ENCODE data around the gene CADPS2.

The CADPS2 gene

DNA sequence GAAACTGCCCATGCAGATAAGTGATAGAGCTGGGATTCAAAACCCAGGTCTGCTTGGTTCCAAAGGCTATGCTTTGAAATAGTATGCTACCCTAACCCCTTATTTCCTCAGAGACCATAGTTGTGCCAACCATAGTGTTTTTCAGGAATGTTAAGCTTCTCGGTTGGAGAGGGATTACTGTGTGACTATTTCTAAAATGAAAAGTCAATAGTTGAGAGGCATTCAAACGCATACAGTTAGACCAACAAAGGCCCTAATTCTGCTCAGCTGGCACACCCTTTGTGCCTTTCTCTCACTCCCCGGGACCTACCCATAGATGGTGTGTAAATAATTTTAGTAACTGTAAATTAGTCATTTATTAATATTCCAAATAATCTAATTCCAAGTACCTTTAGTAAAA lies 118.9 kb downstream of the CADPS2 start:
- no peak for DNase-seq

DNA sequence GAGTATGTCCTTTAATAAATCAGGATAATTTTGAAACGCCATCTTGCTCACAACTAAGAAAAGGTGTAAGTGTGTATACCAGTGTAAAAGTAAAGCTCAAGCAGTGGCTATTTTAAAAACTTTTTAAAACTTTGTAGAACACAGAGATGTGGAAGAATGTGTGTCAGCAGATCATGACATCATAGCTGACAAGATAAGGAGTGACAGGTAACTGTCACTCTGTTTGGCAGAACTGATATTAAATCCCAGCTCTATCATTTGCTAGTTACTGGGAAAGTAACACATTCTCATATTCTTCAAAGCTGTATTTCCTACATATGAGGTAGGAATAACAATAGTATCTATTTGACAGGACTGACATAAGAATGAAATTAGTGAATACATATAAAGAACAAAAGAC lies 119.7 kb downstream of the CADPS2 start:
- no peak for DNase-seq

DNA sequence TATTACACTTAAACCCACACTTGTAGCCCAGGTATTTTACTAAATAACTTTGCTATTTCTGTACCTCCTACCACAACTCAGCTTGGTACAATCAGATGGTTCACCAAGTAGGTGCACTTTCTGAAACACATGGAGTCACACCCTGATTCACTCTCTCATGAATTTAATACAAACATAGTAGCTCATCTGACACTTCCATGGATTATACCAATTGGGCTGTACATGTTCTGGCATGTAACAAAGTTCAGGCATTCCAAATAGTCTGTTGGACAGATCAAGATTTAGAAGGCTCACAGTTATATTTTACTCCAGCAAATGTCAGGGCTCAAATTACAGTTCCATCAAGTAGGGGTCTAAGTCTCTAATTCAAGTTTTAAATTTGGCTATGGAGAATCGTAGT lies 121.4 kb downstream of the CADPS2 start:
- DNase-seq: no peak

DNA sequence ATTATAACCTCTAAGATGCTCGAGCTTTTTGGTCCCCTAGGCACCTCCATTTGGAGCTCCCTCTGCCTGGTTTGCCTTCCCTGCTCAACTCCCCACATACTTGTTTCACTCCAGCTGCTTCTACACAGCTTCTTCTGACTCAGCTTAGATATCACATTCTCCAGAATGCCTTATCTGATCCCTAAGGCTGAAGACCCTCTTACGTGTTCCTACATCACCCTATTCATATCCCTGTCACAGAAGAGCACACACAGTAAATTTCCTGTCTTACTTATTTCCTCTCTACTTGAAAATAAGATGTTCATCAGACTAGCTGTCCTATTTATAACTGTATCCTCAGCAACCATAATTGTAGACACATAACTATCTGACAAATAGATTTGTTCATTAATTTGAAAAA lies 122.2 kb downstream of the CADPS2 start:
- DNase-seq: no peak

DNA sequence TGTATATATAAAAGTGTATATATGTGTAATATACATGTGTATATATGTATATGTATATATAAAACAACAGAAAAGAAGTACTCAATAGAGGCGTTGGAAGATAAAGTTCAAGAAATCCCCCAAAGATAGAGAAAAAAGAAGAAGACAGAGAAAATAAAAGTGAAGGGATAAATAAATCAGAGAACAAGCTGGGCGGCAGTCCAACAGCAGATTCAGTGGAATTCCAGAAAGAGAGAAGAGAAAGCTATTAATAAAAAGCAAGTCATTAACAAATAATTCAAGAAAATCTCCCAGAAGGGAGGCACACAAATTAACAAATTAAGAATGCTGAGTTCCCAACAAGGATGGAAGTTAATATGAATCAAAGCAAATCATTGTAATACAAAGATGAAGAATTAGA lies 124.2 kb downstream of the CADPS2 start:
- DNase-seq: no peak

DNA sequence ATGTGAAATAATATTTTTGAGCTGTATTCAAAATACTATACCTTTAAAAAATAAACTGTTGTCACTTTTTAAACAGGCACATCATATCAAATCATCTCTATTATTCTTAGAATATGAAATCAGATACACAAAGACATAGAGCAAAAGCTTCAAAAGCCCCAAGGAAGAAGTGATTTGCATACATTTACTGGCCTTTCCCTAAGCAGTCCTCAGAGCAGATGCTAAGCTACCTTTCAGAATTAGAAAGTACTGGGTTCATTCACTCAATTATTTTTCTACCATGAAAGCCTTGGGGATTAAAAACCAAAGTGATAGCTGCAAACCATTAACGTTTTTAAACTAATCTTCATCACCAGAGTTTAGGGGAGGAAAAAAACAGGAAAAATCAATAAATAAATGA lies 127.8 kb downstream of the CADPS2 start:
- DNase-seq: no peak

DNA sequence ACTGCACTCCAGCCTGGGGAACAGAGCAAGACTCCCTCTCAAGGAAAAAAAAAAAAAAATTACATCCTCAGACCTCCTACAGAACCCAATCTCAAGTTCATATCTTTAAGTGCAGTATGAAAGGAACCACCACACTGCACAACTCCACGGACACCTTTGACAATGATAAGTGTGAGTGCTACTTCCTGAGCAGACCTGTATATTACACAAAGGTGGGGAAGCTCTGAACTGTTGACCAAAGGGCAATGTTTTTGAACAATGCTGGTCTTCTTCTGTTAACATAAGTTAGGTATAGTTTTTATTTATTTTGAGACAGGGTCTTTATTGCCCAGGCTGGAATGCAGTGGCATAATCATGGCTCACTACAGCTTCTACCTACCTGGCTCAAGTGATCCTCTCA lies 129.4 kb downstream of the CADPS2 start:
- DNase-seq: no peak

DNA sequence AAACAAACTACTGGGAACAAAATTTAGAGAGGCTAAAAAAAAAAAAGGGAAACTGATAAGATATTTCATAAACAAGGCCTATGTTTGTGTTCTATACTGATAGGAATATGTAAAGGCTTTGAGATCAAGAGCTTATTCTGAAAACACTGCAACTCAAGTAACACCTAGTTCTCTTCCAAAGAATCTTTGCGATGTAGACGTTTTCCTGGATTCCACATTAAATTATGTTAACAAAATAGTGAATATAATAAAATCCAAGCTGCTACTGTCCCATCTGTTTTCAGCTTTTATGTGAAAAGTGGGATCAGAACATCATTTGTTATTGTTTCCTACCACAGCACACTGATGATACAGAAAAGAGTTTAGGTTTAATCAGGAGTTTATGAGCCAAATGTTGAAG lies 130.6 kb downstream of the CADPS2 start:
- no peak for DNase-seq

DNA sequence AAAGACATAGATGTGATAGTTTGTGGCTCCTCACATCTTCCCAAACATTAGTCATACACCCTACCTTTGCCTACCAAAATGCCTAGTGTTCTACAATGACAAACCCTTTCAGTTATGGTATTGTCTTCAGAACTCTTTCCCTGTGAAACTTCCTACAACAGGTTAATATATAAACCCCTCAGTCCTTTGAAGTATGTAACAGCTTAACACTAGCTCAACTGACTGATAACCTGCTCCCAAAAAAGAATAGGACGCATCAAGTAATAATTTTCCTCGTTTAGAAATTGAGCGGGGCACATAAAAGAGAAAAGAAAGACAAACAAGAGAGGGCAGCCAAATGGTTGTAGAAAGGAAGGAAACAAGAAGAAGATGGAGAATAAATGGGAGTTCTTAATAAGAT lies 133.7 kb downstream of the CADPS2 start:
- DNase-seq: no peak

DNA sequence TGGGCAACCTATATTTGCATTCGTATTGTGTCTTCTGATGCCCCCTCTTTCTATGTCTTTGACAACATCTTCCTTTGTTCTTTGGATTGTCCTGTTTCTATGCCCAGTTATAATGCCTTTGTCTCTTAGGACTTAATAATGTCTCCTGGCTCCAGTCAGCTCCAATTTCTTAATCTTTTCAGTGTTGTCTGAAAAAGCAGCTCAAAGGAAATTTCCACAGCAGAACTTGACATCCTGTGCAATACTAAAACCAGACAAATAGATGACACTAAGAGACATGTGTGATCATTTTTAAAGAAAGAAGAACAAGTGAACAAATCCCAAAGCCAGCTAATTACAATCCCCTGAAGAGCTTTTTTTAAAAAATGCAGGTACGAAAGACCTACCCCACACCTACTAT lies 135.9 kb downstream of the CADPS2 start:
- no peak for DNase-seq

DNA sequence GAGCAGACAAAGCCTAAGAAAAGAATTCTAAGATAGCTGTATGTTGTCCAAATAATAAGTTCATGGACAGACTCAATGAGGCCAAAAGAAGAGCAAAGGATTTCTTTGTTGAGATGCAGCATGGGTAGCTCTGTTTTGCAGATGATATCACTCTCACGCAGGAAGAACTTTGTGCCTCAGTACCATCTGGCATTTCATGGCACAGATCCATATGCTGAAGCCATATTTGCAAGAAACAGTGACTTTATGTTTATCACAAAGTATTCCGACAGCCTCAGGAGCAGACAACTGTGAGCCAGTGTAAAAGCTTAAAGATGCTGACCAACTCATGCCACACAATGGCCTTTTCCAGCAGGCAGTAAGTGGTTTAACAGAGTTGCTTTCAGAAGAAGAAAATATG lies 138.1 kb downstream of the CADPS2 start:
- no peak for DNase-seq

DNA sequence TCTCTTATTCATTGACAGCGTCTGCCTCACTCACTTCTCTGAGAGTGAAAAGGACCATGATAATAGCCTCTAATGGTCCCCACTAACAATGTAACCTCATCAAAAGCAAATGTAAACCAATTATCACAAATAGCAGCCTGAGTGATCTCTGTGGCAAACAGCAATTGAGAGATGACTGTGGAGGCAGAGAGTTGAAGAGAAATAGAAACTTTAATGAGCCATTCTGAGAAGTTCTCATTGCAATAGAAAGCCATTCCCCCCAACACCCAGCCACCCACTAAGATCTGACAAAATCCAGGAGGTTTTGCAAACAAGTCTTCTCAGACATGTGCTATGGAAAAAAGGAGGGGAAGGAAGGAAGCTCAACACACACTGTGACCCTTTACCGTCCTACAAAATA lies 139.3 kb downstream of the CADPS2 start:
- DNase-seq: no peak

DNA sequence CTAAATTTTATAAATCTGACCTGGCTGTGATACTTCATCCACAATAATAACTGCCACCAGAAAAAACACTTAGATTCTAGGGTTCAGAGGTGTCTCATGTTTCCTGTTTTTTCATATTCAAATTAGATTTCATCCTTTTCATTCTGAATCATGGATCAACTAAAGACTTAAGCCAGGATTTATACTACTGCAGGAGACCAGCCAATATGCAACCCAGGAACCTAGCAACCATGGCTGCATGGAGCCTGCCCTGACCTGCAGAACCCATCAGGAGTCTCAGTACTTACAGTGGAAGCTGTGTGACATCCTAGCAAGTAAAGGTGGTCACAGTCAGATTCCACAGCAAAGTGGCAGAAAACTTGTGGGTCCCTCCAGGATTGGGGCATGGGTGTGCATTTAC lies 143.0 kb downstream of the CADPS2 start:
- DNase-seq: no peak

DNA sequence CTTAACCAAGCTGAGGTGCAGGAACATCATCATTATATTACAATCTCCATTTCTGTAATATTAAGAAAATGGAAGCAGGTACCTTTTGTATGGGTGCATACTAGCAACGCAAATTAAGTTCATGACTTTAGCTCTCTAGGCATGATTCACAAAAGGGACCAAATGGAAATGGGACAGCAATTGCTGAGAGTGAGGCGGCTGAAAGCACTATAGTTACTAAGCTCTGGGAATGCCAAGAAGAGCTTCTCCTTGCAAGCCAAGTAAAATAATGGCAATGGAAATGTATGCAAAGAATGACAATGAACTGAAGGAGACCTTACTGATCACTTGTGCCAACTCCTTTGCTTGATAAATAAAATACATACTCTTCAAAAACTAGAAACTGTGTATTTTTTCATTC lies 147.3 kb downstream of the CADPS2 start:
- DNase-seq: no peak

DNA sequence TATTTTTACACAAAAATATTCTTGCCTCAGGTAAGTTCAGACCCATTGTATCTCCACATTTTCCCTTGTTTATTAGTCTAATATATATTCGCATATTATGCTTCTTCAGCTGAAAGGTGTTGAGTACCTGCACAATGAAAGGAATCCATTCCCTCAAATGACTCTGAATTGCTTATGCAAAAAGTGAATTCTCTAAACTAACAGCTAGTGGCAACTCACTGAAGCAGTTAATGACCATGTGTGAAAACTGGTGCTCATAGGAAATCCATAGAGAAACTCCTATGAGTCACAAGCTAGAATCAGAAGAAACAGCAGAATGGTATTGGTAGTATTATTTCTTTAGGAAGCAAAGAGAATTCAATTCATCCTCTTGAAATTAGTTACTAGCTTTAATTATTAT lies 150.1 kb downstream of the CADPS2 start:
- DNase-seq: no peak

DNA sequence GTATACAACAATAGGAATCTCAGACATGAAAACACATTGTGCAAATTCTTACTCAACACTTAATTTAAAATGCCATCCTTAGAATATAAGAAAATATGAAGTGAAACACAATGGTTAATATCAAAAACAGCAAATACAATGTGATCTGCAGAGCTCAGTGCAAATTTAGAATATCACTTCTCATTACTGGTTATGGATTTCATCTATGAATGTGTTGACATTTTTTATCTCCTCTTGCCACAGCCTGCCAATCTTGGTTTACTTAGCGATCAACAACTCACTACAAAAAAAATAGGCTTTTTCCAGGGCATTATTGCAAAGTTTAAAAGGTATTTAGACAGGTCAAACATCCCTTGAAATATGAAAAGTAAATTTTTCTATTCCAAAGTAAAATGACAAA lies 158.5 kb downstream of the CADPS2 start:
- no peak for DNase-seq

DNA sequence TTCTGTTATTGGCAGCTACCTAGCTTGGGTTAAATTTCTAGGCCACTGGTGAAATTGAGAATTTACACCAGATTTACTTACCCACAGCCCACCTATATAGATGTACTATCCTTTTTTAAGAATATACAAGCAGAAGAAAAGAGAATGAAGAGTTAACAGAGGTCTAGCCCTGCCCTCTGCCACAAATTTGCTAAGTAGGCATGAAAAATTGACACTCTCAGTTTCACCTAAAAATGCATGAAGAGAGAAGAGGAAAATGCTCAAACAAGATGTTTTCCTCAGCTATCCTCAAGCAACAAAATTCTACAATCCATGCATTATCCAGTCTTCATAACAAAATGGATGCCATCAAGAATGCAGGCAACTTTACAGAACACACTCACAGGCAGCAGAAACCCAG lies 158.9 kb downstream of the CADPS2 start:
- no peak for DNase-seq

DNA sequence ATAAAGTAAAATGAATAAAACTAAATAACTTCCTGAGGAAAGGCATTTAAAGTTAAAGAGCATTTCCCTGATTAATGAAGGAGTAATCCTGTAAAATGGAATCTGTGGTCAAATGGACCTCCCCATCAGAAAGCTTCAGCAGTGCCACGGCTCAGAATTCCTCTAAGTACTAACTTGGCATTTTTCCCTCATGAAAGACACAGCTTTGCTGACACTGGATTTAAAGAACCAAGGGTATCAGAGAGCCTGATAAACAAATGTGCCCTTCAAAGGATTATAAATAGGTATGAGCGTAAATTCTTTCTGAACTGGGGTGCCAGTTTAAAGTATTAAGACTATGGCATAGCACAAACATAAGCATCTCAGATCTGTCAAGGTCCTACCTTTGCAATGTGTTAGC lies 159.4 kb downstream of the CADPS2 start:
- DNase-seq: no peak

DNA sequence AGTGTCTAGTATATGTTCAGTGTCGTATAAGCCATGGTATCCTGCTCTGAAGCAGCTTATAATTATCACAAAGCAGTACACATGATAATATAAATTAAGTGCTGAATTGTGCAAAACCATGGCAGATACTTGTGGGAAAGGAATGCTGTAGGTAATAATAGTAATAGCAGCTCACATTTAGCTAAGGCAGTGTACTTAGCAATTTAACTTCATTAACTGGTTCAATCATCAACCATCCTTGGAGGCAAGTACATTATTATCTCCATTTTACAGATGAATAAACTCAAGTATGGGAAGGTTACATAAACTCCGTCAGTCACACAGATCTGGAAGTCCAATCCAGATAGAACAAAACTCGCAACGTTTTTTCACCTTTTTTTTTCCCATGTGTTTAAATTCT lies 161.9 kb downstream of the CADPS2 start:
- DNase-seq: no peak

DNA sequence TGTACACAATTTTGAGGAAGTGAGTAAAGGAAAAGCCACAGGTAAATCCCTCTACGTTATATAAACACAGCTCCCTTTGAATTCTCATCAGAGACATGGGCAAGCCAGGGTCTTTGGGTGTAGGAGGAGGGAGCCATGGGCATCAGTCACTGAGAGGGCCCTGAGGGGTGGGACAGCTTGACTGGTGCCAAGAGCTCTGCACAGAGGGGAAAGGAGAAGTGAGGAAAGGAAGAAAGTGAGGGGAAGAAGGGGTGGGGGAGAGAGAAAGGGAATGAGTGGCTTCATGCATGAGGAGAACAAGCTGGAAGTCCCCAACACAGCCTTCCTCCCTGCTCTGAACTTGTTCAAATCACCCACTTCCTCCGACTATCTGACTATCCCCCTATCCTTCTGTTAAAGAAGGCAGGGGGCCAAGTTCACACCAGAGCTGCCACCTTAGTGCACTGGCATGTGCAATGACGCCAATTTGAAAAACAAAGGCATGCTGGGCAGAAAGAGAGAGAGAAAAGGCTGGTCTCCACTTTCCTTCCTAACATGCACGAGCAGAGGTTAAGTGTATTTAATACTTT lies 167.2 kb downstream of the CADPS2 start:
- DNase-seq: no peak

DNA sequence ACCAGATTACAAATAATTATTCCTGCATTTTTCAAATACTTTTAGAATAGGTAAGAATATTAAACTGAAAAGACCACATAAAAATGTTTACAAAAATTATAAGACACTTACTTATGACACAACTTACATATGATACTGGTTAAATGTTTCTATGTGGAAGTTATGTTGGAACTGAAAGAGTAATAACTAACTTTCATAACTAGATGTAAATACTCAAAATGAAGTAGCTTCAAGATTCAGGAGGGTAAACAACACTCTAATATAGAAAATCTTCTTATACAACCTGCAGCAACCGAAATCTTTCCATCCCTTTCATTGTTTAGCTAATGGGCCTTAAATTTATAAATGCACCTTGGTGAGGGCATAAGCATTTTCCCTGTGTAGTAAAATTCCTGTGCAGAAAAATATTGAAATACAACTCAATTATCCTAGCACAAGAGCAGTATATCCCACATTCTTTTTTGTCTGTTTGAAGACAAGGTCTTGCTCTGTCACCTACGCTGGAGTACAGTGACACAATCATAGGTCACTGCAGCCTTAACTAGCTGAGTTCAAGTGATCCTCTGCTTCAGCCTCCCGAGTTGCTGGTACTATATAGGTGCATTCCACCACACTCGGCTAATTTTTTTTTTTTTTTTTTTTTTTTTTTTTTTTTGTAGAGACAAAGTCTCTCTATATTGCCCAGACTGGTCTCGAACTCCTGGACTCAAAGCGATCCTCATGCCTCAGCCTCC lies 168.7 kb downstream of the CADPS2 start:
- DNase-seq: no peak

DNA sequence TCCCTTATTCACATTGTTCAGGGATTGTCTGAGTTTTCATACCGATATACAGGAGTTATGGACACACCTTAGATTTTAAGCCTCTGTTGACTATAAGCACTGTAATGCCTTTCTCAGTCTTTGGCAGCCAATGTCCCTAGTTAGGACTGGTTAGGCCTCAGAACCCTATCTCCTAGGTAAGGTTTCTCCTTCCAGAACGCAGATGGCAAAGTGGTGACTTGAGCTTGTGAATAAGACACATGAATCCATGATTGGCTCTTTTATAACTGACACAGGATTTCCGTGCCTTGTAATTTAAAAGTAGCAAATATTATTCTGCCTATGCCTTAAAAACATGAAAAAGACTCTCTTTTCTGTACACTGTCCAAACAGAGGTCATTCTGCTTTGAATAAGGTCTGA lies 171.1 kb downstream of the CADPS2 start:
- no peak for DNase-seq

DNA sequence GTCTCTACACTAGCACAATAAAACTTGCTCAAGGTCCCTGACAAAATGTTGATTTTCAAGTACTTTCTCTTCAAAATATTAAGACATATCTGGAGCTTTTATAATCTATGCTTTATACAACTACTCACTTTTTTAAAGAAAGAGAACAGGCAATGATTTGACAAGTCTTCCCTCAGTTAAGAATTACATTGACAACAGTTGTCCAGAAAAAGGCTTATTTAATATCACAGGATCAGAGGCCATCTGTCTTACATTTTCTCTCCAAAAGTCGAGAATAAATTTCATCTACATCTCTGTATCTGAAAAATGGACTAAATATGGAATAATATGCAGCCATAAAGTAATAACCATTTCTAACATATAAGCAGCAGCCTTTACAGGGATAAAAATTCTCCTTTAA lies 175.3 kb downstream of the CADPS2 start:
- DNase-seq: no peak

DNA sequence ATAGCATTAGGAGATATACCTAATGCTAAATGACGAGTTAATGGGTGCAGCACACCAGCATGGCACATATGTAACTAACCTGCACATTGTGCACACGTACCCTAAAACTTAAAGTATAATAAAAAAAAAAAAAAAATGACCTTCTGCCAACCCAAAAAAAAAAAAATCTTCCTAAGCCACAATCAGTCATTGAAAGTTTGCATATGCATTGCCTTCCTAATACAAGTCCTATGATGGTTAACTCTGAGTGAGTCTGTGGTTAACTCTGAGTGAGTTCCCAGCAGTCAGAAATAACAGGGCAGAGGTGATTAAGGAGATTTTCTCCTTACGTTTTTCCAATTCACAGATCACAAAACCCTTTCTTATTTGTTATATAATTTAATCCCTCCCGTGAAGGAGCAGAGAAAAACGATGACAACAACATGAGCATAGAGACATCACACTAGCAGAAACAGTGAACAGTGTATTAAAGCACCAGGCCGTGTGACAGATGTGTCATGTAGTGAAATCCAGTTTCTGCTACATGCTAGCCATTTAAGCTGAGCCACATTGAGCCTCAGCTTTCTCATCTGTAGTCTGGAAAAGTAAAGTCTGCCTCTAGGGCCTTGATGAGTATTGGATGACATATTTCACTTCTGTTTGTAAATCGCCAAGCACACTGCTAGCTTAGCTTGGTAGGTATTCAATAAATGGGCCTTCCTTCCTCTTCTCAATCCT lies 176.2 kb downstream of the CADPS2 start:
- no peak for DNase-seq

DNA sequence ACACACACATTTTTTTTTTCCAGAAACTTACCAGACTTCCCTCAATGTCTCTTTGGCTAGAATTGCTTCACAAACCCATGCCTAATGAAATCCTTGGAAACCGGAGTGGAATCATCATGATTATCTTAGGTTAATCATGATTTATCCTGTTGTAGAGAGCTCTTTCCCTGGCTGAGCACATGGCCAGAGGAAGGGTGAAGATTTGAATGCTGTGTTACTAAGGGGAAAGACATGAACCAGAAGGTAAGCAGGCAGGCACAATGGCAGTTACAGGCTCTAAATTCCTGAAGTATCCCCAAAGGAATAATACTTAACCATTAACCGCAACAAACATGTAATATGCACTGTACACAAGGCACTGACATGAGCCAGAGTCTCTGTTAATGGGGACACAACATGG lies 179.4 kb downstream of the CADPS2 start:
- no peak for DNase-seq

Data from fibroblast of skin of right quadriceps (primary cell).